Endothelial cell (in vitro differentiated cells): ENCODE results near the gene IGF2R. TPM values are rescaled to one million over a fixed set of nuclear protein-coding genes. Genes with fewer than 3 reads are reported as not detected.

Experiments
- DNase-seq: peaks from one replicate; pipeline ENCODE4 v3.0.0; 2021; ENCODE audit warnings: low spot score
- H3K27ac Mint-ChIP-seq: one replicate; pipeline ENCODE4 v1.8.0; 2021; ENCODE audit warnings: mixed read lengths, inconsistent platforms; ENCODE audit not compliant: unreplicated experiment
- H3K27me3 Mint-ChIP-seq: one replicate; pipeline ENCODE4 v1.8.0; 2021; ENCODE audit warnings: mild to moderate bottlenecking, moderate library complexity, mixed read lengths, inconsistent platforms; ENCODE audit not compliant: unreplicated experiment
- H3K36me3 Mint-ChIP-seq: one replicate; pipeline ENCODE4 v1.8.0; 2021; ENCODE audit warnings: mild to moderate bottlenecking, low read depth, mixed read lengths, inconsistent platforms; ENCODE audit not compliant: unreplicated experiment
- H3K4me1 Mint-ChIP-seq: one replicate; pipeline ENCODE4 v1.8.0; 2021; ENCODE audit warnings: mild to moderate bottlenecking, mixed read lengths, inconsistent platforms; ENCODE audit not compliant: unreplicated experiment
- H3K4me3 Mint-ChIP-seq: one replicate; pipeline ENCODE4 v1.8.0; 2021; ENCODE audit warnings: mild to moderate bottlenecking, mixed read lengths, inconsistent platforms; ENCODE audit not compliant: unreplicated experiment
- H3K9me3 Mint-ChIP-seq: one replicate; pipeline ENCODE4 v1.8.0; 2021; ENCODE audit warnings: mixed read lengths, inconsistent platforms; ENCODE audit not compliant: unreplicated experiment
- CTCF ChIP-seq: fragments of 200-600 bp; sonication (generic); IDR thresholded peaks from one replicate; pipeline ENCODE4 v1.5.0; 2021; ENCODE audit warnings: antibody characterized with exemption; ENCODE audit not compliant: unreplicated experiment
- total RNA-seq: library from RNA; stranded (reverse); fragmentation: NEBNext Ultra II Directional; extraction: Animal tissue kit (Norgen Biotek cat#: 25700); gene quantifications from one replicate; pipeline ENCODE4 v1.2.1, GENCODE V29; 2021; ENCODE audit not compliant: unreplicated experiment

IGF2R gene
- total RNA-seq, 1 donor from 2014 or later, result 108 TPM

DNA sequence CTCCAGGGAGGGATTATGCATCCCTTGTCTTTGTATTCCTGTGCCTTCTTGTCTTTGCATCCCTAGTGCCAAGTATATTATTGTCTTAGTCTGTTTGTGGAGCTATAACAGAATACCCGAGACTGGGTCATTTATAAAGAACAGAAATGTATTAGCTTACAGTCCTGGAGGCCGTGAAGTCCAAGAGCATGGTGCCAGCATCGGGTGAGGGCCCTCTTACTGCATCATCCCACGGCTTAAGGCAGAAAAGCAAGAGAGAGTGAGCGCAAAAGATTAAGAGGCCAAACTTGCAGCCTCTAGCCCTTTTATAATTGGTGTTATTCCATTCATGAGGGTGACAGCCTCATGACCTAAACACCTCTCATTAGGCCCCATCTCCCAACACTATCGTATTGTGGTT lies 8.4 kb upstream of the IGF2R start:
- no peak for TF ChIP-seq CTCF
- Mint-ChIP-seq H3K27ac (no peak overlapping the region), H3K27me3 (no peaks in the 10 kb centered on the region), H3K36me3 (no peaks in the 10 kb centered on the region), H3K9me3 (no peaks in the 10 kb centered on the region), H3K4me3 (no peak overlapping the region), H3K4me1 (no peaks in the 10 kb centered on the region)
- no peak for DNase-seq

DNA sequence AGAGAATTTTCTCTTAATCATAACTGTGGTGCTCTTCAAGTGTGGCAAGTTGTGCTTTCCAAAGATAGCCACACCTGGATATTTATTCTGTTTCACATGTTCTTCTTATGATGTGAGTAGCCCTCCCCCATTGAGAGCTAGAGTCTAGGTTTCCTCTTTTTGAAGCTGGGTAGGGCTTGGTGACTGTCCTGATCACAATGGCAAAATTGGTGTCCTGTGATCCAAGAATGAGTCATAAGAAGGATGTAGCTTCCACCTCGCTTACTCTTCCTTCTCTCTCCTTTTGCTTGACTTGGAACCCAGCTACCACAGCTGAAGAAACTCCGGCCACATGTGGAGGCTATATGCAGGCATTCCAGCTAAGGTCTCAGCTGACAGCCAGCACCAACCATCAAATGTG lies 7.4 kb upstream of the IGF2R start:
- no peaks in the 10 kb centered on the region for H3K9me3 Mint-ChIP-seq
- no peaks in the 10 kb centered on the region for H3K27me3 Mint-ChIP-seq
- no peaks in the 10 kb centered on the region for H3K36me3 Mint-ChIP-seq
- H3K4me3 Mint-ChIP-seq, result no peak overlapping the region
- no peak overlapping the region for H3K27ac Mint-ChIP-seq
- TF ChIP-seq CTCF, result no peak
- no peaks in the 10 kb centered on the region for H3K4me1 Mint-ChIP-seq
- DNase-seq, result no peak

- peaks cover 5% of the 10 kb centered on the region for H3K27me3 Mint-ChIP-seq
- no peak for TF ChIP-seq CTCF
- no peak overlapping the region for H3K4me3 Mint-ChIP-seq
- no peaks in the 10 kb centered on the region for H3K4me1 Mint-ChIP-seq
- no peaks in the 10 kb centered on the region for H3K9me3 Mint-ChIP-seq
- no peak for DNase-seq
- no peak overlapping the region for H3K27ac Mint-ChIP-seq
- H3K36me3 Mint-ChIP-seq, result no peaks in the 10 kb centered on the region
These were observed 5.8 kb upstream of the IGF2R start for GRCh38 chr6:159963111-159963510.

DNA sequence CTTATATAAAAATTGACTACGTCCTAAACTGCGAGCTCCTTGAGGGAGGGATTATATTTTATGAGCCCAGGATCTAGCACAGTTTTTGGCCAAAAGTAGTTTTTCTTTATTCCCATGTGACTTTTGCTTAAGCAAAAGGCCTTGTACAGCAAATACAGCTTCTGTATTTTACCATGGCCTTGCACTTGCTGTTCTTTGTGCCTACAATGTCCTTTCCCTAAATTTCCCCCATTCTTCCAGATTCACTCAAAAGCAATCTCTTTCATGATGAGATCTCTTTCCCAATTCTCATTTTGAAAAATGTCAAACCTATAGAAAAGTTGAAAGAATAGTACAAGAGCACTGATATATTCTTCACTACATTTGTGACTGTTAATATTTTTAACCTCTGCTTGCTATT lies 4.8 kb upstream of the IGF2R start:
- TF ChIP-seq CTCF, result no peak
- peaks cover 10% of the 10 kb centered on the region for H3K27me3 Mint-ChIP-seq
- H3K4me3 Mint-ChIP-seq, result no peak overlapping the region
- H3K9me3 Mint-ChIP-seq, result no peaks in the 10 kb centered on the region
- no peak overlapping the region for H3K27ac Mint-ChIP-seq
- no peak for DNase-seq
- peaks cover 3% of the 10 kb centered on the region for H3K4me1 Mint-ChIP-seq
- peaks cover 3% of the 10 kb centered on the region for H3K36me3 Mint-ChIP-seq

- no peak for TF ChIP-seq CTCF
- no peak overlapping the region for H3K27ac Mint-ChIP-seq
- H3K27me3 Mint-ChIP-seq, result peaks cover 14% of the 10 kb centered on the region
- no peak for DNase-seq
- H3K4me3 Mint-ChIP-seq, result no peak overlapping the region
- H3K9me3 Mint-ChIP-seq, result no peaks in the 10 kb centered on the region
- peaks cover 14% of the 10 kb centered on the region for H3K4me1 Mint-ChIP-seq
- peaks cover 6% of the 10 kb centered on the region for H3K36me3 Mint-ChIP-seq
These were observed 2.5 kb upstream of the IGF2R start for GRCh38 chr6:159966339-159966738.
